NCI-H187 (cell line): ENCODE data around the gene GOLM1.

ENCODE experiments used
- DNase-seq, 2 experiments: peaks; one replicate each; lab custom pipeline; 2025; lab: John Stamatoyannopoulos, UW

The GOLM1 gene

DNA sequence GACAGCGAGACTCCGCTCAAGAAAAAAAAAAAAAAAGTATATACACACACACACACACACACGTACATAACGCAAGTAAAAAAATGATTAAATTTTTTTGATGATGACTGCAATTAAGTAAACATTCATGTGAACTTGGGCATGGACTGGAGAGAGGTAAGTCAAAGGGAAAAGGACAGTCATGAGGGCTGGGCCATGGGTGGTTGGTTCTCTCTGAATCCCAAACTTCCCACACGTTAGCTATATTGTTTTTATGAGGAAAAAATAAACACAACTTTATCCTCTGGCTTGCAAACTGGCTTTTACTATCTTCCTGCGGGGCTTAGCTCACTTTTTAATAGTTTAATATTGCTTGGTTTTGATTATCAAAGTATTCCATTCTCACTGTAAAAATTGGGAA is 53.7 kb downstream of the GOLM1 start:
- DNase-seq = no peak

DNA sequence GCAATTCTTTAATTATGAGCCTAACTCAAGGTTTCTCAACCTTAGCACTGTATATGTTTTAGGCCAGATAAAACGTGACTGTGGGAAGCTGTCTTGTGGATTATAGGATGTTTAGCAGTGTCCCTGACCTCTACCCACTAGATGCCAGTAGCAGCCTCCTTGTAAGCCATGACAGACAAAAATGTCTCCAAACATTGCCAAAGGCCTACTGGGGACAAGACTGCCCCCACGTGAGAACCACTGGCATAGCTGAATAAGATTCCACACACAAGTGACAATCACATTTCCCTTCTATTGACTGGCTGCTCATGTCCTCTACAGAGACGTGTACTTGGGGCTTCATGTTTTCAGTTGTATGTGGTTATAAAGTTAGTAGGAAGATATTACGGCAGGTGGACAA is 55.4 kb downstream of the GOLM1 start:
- no peak for DNase-seq

GRCh38 chr9:86043586-86043985 is 55.8 kb downstream of the GOLM1 start:
- DNase-seq = no peak

DNA sequence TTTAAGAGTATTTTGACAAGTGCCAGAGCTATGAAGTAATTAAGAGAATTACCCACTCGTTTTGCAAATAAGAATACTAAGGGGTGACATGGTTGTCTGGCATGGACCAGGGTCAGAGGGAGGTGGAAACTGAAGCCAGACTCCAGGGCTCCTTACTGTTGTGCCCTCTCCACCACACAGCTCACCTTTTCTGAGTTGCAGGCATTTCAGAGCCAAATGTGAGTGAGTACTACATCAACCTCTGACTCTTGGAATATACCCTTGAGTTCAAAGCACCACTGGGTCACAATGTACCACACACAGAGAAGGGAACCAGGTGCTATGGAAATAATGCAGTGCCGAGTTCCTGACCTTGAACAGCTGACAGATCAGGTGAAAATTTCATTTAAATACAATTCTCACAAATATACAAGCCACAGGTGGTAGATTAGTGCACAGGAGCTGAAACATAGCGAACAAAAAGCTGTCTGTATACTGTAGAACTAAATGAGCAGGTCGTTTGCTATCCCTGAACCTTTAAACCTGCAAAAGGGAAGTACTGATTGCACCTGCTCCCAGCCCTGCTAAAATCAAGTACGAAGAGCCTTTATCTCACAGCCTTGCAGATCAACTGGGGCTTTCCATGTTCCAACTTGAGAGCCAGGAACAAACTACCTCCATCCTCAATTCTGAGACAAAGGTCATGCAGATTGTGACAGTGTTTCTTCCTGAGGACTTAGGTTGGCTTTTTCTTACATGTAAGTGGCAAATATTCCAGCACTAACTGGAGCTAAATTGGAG is 57.0 kb downstream of the GOLM1 start:
- DNase-seq = no peak

DNA sequence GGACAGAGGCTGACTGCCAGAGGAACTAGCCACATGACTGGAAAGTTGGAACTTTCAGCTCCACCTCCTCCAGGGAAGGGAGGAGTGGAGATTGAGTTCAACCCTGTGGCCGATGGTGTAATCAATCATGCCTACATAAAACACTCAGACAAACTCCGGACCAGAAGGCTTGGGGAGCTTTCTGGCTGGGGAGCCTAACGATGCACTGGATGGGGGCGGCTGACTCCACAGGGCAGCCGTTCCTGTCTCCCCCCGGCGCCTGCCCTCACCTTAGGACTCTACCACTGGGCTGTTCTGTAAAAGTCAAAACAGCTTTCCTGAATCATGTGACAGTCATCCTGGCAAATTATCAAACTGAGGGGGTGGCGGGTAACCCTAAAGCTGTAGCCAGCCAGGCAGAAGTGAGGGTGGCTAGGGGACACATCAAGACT is 58.0 kb downstream of the GOLM1 start:
- no peak for DNase-seq

DNA sequence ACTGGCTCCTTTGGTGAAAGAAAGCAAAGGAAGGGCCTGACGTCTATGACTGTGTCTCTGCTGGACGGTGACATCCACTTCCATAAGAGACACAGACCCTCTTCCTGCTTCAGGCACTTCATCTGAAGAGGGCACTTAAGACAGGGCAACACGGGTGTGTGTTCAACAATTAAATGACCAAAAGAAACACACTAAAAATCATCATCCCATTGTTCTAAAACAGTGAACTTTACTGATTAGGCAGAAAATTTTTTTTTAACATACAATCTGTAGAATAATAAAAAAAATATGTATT is 58.5 kb downstream of the GOLM1 start:
- no peak for DNase-seq

- no peak for DNase-seq
Measured at GRCh38 chr9:86039991-86040860, 59.1 kb downstream of the GOLM1 start.

DNA sequence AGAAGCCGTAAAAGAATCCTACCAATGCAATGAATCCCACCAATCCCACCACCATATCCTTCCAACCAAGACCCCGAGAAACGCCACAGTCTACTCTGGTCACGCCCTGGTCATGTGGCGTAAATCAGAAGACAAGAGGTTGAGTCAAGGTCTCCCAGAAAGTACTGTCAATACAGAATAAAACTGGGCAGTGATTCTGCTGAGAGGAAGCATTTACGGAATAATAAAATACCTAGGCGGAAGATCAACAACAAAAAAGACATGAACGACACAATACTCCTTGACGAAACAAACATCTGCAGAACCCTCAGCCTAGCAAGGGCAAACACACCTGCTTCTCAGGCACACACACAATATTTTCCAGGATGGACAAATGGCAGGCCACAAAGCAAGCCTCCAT is 62.8 kb downstream of the GOLM1 start:
- no peak for DNase-seq

DNA sequence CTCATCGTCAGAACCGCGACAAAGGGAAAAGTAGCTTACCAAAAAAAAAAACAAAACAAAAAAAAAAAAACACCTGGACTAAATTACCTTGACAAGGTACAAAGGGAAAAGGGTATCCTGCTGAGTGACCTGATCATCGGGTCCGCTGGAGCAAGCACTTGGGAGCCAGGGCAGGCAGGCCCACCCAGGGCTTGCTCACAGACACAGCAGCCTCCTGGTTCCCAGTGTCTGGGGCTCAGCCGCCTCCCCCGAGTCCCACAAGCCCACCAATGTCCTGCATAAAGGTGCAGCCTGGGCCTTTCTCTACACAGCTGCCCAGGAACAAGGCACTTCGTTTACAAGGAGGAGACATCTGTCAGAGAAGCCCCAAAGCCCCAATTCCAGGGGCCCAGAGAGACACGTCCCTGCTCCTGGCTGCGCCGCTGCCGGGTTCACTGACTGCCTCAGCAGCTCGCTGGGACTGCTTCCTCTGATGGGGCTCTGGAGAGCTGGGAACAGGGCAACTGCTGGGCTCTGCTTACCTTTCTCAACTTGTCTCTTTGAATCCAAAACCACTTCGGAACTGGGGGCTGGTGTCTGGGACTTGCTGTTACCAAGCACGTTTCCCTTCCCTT is 63.4 kb downstream of the GOLM1 start:
- DNase-seq = no peak

DNA sequence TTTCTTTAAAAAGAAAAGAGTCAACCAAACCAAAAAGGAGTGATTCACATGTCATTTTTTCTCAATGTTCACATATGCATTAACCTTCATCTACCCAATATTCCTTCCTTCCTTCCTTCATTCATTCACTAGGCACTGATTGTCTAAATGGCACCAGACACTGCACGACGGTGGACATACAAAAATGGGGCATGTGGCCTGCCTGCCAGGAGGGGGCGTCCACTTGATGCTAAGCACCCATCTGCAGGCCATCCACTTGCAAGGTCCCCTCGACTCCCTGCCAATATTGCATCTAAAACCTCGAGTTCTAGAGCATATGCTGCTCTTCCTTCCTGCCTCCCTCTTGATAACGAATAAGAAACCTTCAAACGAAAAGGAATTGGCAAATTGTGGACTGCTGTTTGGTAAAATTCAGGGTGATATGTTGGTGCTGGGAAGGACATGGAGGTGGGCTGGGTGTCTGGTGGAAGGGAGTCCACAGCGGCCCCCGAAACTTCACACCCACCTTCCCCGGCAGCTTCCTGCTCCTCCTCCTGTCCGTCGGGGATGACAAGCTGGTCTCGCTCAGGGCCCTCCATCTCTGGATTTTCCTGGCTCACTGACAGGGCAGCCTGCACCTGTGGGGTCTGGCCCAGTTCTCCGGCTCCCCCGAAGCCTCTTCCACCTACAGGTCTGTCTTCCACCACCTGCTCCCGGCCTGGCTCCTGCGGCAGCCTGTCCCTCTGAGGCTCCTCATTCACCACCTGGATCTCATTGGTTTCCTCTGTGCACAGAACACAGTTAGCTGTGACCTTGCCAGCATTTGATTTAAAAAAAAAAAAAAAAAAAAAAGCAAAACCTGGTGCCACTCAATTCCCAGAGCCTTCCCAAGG is 64.3 kb downstream of the GOLM1 start:
- no peak for DNase-seq

DNA sequence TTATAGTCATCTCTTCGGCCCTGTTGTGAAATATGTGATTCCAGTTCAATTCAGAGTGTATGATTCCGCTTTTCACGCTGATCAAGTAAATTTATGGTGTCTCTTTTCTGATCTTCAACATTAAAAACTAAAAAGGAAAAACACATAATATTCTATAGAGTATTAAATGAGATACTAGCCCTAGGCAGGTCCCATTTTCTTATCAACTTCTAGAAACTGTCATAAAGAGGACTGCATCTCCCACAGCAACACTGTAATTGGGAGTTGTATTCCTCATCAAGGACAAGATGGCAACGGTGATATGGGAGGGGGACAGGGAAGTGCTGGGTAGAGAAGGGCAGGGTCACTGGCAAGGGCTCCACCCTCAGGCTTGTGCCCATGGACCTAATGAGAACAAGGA is 71.6 kb downstream of the GOLM1 start:
- no peak for DNase-seq

GRCh38 chr9:86022687-86023266 is 76.6 kb downstream of the GOLM1 start:
- no peak for DNase-seq

DNA sequence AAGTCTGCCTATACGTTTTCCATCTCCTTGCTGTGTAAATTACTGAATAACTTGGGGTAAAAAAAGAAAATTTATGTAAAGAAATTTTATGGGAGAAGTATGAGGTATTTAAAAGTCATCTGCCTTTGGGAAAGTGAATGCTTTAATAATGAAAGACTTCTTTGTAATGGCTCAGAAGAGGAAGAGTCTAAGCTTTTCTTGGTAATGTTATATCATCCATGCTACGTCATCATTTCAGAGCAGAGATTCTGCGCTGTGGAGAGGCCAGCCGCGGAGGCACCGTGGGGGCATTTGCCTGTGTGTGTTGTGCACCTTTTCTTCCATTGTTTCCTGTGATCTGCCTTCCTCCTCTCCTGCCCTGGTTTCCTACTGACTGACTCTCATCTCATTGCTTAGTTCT is 78.2 kb downstream of the GOLM1 start:
- DNase-seq = no peak

GRCh38 chr9:86020731-86021130 is 78.6 kb downstream of the GOLM1 start:
- no peak for DNase-seq

DNA sequence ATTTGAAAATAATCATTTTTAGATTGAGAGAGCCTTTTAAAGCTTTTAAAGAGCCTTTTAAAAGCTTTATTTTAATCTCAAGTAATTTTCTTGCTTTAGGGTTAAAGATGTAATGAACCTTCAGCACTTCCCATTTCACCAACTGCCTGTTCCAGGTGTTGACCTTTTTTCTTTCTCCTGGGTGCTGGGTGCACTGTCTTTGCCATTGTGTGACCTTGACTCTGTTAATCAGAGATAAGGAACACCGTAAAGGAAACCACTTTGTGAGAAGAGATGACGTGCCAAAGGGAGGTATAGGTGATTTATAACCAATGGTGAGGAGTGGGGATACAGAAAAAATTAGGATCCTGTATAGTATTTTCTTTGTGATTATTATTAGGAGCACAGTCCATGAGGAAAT is 90.2 kb downstream of the GOLM1 start:
- DNase-seq = no peak

DNA sequence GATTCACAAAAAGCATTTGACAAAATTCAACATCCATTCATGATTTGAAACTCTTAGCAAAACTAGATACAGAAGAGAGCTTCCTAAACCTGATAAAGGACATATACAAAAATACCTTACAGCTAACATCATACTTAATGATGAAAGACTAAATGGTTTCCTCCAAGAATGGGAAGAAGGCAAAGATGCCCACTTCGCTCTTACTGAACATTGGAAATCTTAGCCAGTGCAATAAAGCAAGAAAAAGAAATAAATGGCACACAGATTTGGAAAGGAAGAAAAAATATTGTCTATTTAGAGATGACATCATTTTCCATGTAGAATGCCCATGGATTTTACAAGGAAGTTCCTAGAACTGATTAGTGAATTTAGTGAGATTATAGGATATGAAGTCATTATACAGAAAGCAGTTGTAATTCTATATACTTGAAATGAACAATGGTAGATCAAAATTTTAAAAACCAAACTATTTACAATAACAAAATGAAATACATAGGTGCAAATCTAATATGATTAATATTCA is 94.0 kb downstream of the GOLM1 start:
- DNase-seq = no peak

DNA sequence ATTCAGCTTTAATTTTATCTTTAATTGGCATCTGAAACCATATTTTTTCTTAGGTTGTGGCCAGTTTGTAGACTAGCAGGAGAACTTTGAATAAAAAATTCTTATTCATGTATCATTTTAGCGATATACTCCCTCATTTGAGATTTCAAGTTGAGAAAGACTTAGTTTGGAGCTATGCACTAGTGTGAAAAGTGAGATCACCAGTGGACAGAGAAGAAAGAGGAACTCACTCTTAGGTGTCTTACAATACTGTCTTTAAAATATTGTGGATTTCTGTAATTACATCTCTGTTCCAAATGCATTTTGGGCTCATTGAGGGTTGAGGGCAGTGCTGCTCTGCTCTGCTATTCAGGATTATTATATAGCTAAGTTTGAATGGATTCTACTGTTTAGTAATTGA is 103.8 kb downstream of the GOLM1 start:
- DNase-seq = no peak

DNA sequence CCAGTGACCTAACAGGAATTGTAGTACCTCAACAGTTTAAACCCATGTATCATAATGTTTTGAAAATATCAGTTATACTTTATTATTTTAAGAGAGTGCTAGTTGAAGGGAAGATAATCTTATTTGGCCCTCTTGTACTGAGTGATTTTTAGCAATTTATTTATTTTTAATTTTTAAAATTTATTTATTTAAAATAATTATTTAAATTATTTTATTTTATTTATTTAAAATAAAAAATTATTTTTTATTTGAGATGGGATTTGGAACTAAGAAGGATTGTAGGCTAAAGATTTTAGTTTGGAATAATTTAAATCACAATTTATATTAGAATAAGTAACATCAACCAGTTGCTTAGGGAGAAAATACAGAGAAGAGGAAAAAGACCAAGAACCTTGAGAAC is 104.3 kb downstream of the GOLM1 start:
- no peak for DNase-seq

- no peak for DNase-seq
Measured at GRCh38 chr9:85994191-85994590, 105.2 kb downstream of the GOLM1 start.

DNA sequence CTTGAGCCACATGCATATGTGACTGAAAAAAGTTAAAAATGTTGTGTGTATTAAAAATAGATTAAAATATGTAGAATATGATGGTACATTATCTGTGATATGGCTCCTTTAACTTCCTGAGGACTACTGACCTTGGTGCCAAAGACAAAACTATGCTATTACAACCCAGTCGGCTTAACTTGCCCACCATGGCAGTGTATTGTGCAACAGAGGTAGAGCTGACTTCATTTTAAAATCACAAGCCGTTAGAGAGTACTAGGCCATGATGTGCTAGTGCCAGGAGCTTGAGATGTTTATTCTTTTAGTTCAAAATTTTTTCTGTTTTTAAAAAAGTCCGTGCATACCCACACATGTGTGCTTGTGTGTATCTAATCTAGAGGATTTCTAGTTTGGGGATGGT is 112.1 kb downstream of the GOLM1 start:
- DNase-seq = no peak

- DNase-seq = no peak
Measured at GRCh38 chr9:85984457-85984856, 114.9 kb downstream of the GOLM1 start.

DNA sequence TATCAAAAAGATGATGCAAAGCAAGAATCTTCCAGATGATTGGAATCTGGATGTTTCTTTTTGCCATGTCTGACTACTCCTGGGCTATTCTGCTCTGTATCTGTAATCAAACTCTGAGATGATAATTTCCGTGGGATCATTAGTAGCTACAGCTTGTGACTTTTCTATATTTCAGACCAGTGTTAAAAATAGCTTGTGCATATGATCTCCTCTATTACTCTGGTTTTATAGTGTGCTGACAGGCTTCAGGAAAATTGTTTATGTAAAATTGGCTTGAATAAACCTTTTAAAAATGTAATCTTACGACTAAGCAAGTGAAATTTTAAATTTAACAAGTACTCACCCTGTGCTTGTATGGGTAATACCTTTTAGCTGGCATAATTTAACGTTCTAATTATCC is 118.0 kb downstream of the GOLM1 start:
- no peak for DNase-seq
